HuH-7.5 (cell line): Measurements from ENCODE around the gene FAM209A.
"Not testable (repeated sequence)": the region's sequence is repeated elsewhere in the genome, so short reads cannot be mapped to it uniquely, and the experiment has no call there.

Source experiments
- DNase-seq: peaks from one replicate; pipeline ENCODE4 v3.0.0; 2011; ENCODE audit warnings: low spot score

The FAM209A gene

DNA sequence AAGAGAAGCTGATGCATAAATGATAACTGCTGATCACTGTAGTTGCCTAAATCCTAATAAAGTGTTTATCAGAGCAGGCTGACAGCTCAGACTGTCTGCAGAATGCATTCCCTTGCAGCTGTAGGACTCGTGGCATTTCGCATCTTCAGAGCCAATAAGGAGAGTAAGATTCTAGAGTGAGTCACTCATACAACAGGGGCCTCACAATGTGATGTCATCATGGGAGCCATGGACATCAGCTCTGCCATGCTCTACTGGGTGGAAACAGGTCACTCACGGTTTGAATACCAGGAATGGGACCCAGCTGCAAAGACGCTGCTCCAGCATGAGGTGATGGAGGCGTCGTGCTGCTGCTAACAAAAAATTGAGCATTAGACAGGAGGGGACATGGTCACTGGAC, 15.9 kb downstream of the FAM209A start:
- no peak for DNase-seq

GRCh38 chr20:56542489-56543030, 18.0 kb downstream of the FAM209A start:
- DNase-seq = no peak

GRCh38 chr20:56551571-56551970, 27.0 kb downstream of the FAM209A start:
- no peak for DNase-seq

GRCh38 chr20:56552911-56553629, 28.5 kb downstream of the FAM209A start:
- DNase-seq = no peak

DNA sequence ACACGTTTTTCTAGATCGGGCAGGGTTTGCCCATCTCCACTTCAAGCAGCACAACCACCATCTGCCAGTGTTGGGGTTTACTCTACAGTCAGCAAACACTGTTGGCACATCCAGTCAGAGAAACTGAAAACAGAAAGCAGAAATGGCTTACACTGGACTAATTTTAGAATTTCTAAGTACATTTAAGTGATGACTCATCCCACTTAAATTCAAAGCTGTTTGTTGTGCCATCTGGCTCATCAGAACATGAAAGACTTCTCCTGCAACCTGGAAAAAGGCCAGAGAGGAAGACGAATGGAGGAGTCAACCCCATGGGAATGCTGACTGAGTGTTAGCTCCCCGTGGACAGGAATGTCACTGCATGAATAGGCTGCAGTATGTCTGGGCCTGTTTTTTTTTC, 30.3 kb downstream of the FAM209A start:
- no peak for DNase-seq

GRCh38 chr20:56558968-56559367, 34.4 kb downstream of the FAM209A start:
- DNase-seq = no peak

DNA sequence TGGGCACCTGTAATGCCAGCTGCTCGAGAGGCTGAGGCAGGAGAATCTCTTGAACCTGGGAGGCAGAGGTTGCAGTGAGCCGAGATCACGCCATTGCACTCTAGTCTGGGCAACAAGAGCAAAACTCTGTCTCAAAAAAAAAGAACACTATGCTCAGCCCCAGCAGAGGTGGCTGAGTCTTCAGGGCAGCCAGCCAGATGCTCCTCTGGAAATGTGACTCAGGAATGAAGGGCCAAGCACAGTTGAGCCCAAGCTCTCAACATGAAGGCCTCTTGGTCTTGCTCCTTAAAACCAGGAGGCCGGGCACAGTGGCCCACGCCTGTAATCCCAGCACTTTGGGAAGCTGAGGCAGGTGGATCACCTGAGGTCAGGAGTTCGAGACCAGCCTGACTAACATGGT, 40.0 kb downstream of the FAM209A start:
- DNase-seq = not testable (repeated sequence)

DNA sequence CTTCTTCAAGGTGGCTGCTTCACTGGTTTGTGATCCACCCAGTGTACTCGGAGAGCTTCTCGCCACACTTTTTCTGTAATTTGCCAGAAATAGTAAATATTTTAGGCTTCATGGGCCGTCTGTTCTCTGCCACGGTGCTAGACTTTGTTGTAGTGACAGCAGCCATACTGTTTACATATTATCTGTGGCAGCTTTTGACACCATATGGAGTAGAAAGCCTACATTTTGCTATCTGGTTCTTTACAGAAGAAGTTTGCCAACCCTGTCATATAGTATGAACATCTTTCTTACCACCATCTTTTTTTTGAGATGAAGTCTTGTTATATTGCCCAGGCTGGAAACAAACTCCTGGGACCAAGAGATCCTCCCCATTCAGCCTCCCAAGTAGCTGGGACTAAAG, 41.0 kb downstream of the FAM209A start:
- DNase-seq = no peak

- no peak for DNase-seq
These were observed 42.1 kb downstream of the FAM209A start for GRCh38 chr20:56566621-56567020.

- no peak for DNase-seq
These were observed 46.3 kb downstream of the FAM209A start for GRCh38 chr20:56570832-56571231.

- no peak for DNase-seq
These were observed 47.6 kb downstream of the FAM209A start for GRCh38 chr20:56572172-56572571.

GRCh38 chr20:56573986-56574385, 49.4 kb downstream of the FAM209A start:
- no peak for DNase-seq

DNA sequence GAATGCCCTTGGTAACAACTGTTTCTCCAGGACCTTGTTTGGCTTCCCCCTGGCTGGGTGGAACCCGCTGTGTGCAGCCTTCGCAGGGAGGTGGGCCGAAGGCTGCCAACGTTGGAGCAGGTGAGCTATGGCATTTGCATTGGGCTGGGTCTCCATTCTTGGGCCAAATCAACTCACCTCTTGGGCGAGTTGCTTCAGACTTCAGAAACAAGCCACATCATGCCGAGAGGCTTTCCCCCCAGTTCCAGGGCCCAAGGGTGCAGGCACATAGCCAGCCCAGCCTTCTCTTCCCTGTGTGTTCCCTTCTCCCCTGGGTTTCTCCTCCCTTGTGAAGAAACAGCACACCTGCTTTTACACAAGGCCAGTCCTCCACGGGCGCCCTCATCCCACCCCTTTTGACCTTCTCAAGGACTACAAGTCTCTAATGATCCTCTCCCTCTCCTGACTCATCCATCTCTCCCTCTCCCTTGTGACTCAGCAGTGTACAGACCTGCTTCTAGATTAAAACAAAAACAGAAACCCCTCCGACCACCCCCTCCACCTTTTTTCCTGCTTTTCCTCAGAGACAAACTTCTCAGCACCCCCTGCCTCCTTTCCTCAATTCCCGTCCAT, 50.1 kb downstream of the FAM209A start:
- no peak for DNase-seq

GRCh38 chr20:56575157-56575556, 50.6 kb downstream of the FAM209A start:
- DNase-seq = no peak
